Subcutaneous abdominal adipose tissue (tissue), 5 donors: ENCODE data around the gene MICB.

ENCODE experiments used
- H3K27ac ChIP-seq: one replicate; pipeline ENCODE4 v1.7.0; 2013; ENCODE audit warnings: low read depth, mild to moderate bottlenecking, inconsistent platforms, low read length, moderate library complexity
- H3K27me3 ChIP-seq, 5 donors: one replicate each; pipeline ENCODE4 v1.7.0; 2013; ENCODE audit warnings: low read length in 5 of 5, inconsistent platforms in 1 of 5; ENCODE audit not compliant: control insufficient read depth in 5 of 5, insufficient read depth in 4 of 5
- H3K36me3 ChIP-seq, 5 donors: one replicate each; pipeline ENCODE4 v1.7.0; 2013; ENCODE audit warnings: low read length in 5 of 5; ENCODE audit not compliant: control insufficient read depth in 5 of 5, insufficient read depth in 5 of 5
- H3K4me1 ChIP-seq, 5 donors: one replicate each; pipeline ENCODE4 v1.7.0; 2013; ENCODE audit warnings: low read length in 5 of 5, mild to moderate bottlenecking in 3 of 5, moderate library complexity in 1 of 5; ENCODE audit not compliant: control insufficient read depth in 5 of 5, insufficient read depth in 5 of 5
- H3K4me3 ChIP-seq, 5 donors: one replicate each; pipeline ENCODE4 v1.7.0; 2013; ENCODE audit warnings: low read length in 5 of 5, low read depth in 1 of 5
- H3K9ac ChIP-seq, 5 donors: one replicate each; pipeline ENCODE4 v1.7.0; 2013; ENCODE audit warnings: low read length in 5 of 5, mild to moderate bottlenecking in 4 of 5, moderate library complexity in 3 of 5
- H3K9me3 ChIP-seq, 5 donors: one replicate each; pipeline ENCODE4 v1.7.0; 2013; ENCODE audit warnings: low read length in 5 of 5; ENCODE audit not compliant: control insufficient read depth in 5 of 5
- donor health status: healthy.
- donor health status: healthy.
- donor health status: healthy.
- donor health status: healthy.
- donor health status: healthy.

MICB gene

DNA sequence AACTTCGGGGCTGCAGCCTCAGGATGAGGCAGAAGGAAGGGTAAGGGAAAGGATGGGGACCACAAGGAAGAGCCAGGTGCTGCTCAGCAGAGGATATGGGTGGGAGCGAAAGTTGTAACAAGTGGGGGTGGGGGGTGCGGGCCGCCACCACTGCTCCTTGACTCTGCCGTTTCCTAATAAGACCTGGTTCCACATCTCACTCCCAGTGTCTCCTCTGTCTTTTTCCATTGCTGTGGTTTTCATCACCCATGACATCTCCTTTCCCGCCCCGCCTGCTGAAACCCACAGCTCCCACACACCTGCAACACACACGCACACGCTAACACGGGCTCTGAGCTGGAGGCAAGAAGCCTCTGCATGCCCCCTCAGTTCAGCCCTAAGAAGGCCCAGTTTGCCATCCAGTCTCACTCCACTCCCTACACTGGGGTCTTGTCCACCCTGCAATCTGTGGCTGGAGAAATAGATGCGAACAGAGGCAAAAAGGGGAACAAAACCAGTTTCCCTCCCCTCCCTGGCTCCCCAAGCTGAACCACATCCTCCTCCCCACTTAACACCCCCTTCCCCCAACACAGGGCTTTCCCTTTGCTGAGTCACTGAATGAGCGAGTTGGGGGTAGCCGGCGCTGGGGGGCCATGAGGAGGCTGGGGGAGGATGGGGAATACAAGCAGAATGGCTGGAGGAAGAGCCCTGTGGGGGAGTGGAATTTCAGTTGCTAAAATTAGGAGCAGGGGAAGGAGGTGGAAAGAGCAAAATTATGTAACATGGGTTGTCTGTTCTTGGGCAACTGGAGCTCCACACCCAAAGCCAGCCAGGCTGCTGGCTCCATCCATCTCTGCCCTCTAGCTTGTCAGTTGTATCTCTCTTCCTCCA is 60.9 kb downstream of the MICB start:
- H3K4me3 ChIP-seq = peak overlapping the region in 2 of 5 donors; percentile 12 to 19

DNA sequence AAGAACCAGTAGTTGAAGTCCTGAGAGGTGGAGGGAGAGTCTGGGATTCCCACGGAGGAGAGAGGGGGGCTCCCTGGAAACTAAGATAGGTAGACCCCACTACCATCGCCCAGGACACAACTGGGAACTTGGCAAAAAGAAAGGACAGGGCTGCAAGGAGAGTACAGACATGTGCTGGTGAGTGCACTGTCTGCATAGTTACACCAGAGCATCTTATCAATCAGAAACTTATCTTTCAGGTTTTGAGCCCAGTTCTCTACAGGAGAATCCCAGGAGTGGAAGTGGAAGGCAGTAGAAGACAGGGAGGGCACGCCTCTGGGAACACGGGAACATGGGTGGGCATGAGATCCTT is 61.6 kb downstream of the MICB start:
- Histone ChIP-seq H3K9me3 (no peaks in the 10 kb centered on the region), H3K36me3 (peaks cover 0 to 39% (median 26%) of the 10 kb centered on the region in 5 donors), H3K27ac (peak overlapping the region; percentile 89), H3K4me3 (peak overlapping the region in 3 of 5 donors; percentile 6 to 26 (median 19)), H3K4me1 (peaks cover 14 to 51% (median 39%) of the 10 kb centered on the region in 5 donors), H3K27me3 (no peaks in the 10 kb centered on the region), H3K9ac (peak overlapping the region in 4 of 5 donors; percentile 3 to 73 (median 41))

More for the DNA sequence above, 60.9 kb downstream of the MICB start:
- Histone ChIP-seq H3K9me3 (no peaks in the 10 kb centered on the region), H3K4me1 (peaks cover 14 to 51% (median 39%) of the 10 kb centered on the region in 5 donors), H3K36me3 (peaks cover 0 to 44% (median 26%) of the 10 kb centered on the region in 5 donors), H3K9ac (peak overlapping the region in 3 of 5 donors; percentile 3 to 56 (median 43)), H3K27ac (peak overlapping the region; percentile 89), H3K27me3 (no peaks in the 10 kb centered on the region)

DNA sequence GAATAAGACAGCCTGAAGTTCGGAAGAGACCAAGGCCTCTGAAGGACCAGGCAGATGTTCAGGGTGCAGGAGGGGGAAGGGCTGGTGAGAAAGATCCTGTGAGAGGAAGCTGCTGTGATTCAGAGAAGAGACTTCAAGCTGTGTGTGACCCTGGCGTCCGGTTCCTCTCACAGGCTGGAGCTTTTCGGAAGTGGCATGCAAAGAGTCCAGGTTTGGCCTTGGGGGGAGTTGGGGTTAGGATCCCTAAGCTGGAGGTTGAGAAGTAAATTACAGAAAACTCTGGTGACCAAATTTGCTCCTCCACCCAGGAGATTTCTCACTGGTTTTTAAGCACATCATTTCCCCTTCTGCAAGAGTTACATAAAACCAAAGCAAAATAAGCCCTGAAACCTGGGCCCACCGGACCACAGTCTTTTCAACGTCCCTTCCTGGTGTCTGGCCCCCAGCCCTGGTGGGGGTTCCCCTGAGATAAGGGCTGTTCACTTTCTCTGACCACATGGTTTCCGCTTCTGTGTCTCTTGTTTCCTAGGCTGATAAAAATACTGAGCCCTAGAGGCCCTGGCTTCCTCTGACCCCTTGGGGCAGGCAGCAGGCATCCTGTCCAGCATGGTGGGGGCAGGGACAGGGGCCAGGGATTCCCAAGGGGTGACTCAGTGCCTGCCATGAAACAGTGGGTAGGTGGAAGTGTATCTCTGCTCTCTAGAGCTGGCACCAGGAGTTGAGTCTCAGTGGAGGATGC is 62.2 kb downstream of the MICB start:
- peaks cover 14 to 51% (median 39%) of the 10 kb centered on the region in 5 donors for H3K4me1 ChIP-seq
- H3K9me3 ChIP-seq = no peaks in the 10 kb centered on the region
- H3K36me3 ChIP-seq = peaks cover 0 to 36% (median 26%) of the 10 kb centered on the region in 5 donors
- peak overlapping the region in 4 of 5 donors; percentile 3 to 73 (median 41) for H3K9ac ChIP-seq
- peak overlapping the region; percentile 89 for H3K27ac ChIP-seq
- peak overlapping the region in 3 of 5 donors; percentile 6 to 27 (median 26) for H3K4me3 ChIP-seq
- no peaks in the 10 kb centered on the region for H3K27me3 ChIP-seq

DNA sequence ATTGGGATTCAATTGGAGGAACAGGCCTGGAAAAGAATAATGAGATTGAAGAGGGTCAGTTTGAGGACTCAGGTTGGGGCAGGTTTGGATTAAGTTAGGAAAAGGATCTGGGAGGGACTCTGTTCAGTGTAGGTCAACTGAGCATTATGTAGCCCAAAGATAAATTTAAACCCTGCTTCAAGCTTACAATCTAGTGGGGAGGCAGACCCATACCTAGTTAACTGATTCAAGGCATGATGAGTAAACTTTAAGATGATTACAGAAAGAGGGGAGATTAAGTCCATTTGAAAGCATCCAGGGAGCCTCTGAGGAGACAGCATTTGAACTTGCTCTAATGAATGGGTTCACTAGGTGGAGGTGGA is 62.7 kb downstream of the MICB start:
- H3K9ac ChIP-seq = peak overlapping the region in 1 of 5 donors; percentile 56
- H3K4me1 ChIP-seq = peaks cover 14 to 51% (median 39%) of the 10 kb centered on the region in 5 donors
- H3K4me3 ChIP-seq = no peak overlapping the region
- peaks cover 0 to 36% (median 26%) of the 10 kb centered on the region in 5 donors for H3K36me3 ChIP-seq
- H3K27ac ChIP-seq = peak overlapping the region; percentile 89
- H3K9me3 ChIP-seq = no peaks in the 10 kb centered on the region
- H3K27me3 ChIP-seq = no peaks in the 10 kb centered on the region
